ENCODE measurements around the gene TMBIM6. TPM values are rescaled to one million over a fixed set of nuclear protein-coding genes. Genes with fewer than 3 reads are reported as not detected.

The TMBIM6 gene
- total RNA-seq: 100 to 1,000 TPM; 443 to 449 TPM
- polyA plus RNA-seq: 1,008 TPM

- ChIA-PET CTCF (interaction anchor here (0.6 to 2.5 kb wide), 62 partner anchors 8 to 506 kb away, joined by 3 to 45 read pairs (median 4); partner anchors contain the start of genes NCKAP5L, PRPF40B and TROAP), POLR2A (interaction anchor here (0.5 to 2.0 kb wide), 30 partner anchors 9 to 1497 kb away, joined by 3 to 27 read pairs (median 4); partner anchors contain the start of genes BCDIN3D, COX14, DAZAP2 and FMNL3)
- peaks cover 0 to 2% (median 0%) of the 10 kb centered on the region in 5 donors for H3K9me3 Mint-ChIP-seq
- Histone ChIP-seq H3K27me3 (ENCODE audit: insufficient read depth, low read length, poor library complexity, severe bottlenecking) (no peaks in the 10 kb centered on the region), H3K27ac (ENCODE audit: low read depth, low read length) (peak within 1 kb of the TSS; percentile 99), H3K4me3 (ENCODE audit: low read length) (peak within 1 kb of the TSS; percentile 88), H3K36me3 (ENCODE audit: insufficient read depth, low read length) (peaks cover 6% of the 10 kb centered on the region), H3K4me1 (ENCODE audit: insufficient read depth, low read length) (peaks cover 43% of the 10 kb centered on the region), H3K9me3 (ENCODE audit: low read length) (no peaks in the 10 kb centered on the region)
- peaks cover 44 to 51% (median 48%) of the 10 kb centered on the region in 3 donors for H3K4me1 Mint-ChIP-seq
- H3K4me3 Mint-ChIP-seq: peak within 1 kb of the TSS; percentile 91 to 100 (median 94)
- peak; percentile 97 to 100 (median 99) for DNase-seq
- peak within 1 kb of the TSS; percentile 94 to 100 (median 99) for H3K27ac Mint-ChIP-seq
- H3K27me3 Mint-ChIP-seq: peaks cover 0 to 4% of the 10 kb centered on the region in 2 donors
- peaks cover 0 to 32% (median 0%) of the 10 kb centered on the region in 3 donors for H3K36me3 Mint-ChIP-seq
These were observed at the start of gene TMBIM6 for GRCh38 chr12:49740930-49741881. TMBIM6 (plus strand) TSS chr12:49741557; CDS start chr12:49752494, 10,937 bp downstream.

- ChIA-PET POLR2A (no interaction called here), CTCF (interaction anchor here (1.3 kb wide), 1 partner anchor 345 kb away, joined by 3 read pairs; no protein-coding TSS in a partner anchor)
- no peaks in the 10 kb centered on the region for H3K9me3 Mint-ChIP-seq
- no peak overlapping the region for H3K27ac Mint-ChIP-seq
- Histone ChIP-seq H3K4me3 (ENCODE audit: low read length) (no peak overlapping the region), H3K36me3 (ENCODE audit: insufficient read depth, low read length) (no peaks in the 10 kb centered on the region), H3K9me3 (ENCODE audit: low read length) (no peaks in the 10 kb centered on the region), H3K4me1 (ENCODE audit: insufficient read depth, low read length) (peaks cover 33% of the 10 kb centered on the region), H3K27me3 (ENCODE audit: insufficient read depth, low read length, poor library complexity, severe bottlenecking) (no peaks in the 10 kb centered on the region), H3K27ac (ENCODE audit: low read depth, low read length) (no peak overlapping the region)
- peaks cover 12 to 43% (median 25%) of the 10 kb centered on the region in 3 donors for H3K4me1 Mint-ChIP-seq
- H3K4me3 Mint-ChIP-seq: no peak overlapping the region
- no peak for DNase-seq
- no peaks in the 10 kb centered on the region for H3K36me3 Mint-ChIP-seq
- no peaks in the 10 kb centered on the region for H3K27me3 Mint-ChIP-seq
These were observed 48.5 kb upstream of the TMBIM6 start for GRCh38 chr12:49692851-49693250.

- DNase-seq: no peak
- no peaks in the 10 kb centered on the region for H3K36me3 Mint-ChIP-seq
- POLR2A ChIA-PET: no interaction called here
- H3K4me1 ChIP-seq (ENCODE audit: insufficient read depth, low read length): peaks cover 43% of the 10 kb centered on the region
- peaks cover 19 to 49% (median 30%) of the 10 kb centered on the region in 3 donors for H3K4me1 Mint-ChIP-seq
- H3K27ac Mint-ChIP-seq: no peak overlapping the region
- no peaks in the 10 kb centered on the region for H3K9me3 Mint-ChIP-seq
- no peak overlapping the region for H3K4me3 ChIP-seq (ENCODE audit: low read length)
- H3K27me3 Mint-ChIP-seq: no peaks in the 10 kb centered on the region
- H3K27ac ChIP-seq (ENCODE audit: low read depth, low read length): no peak overlapping the region
- no peaks in the 10 kb centered on the region for H3K36me3 ChIP-seq (ENCODE audit: insufficient read depth, low read length)
- H3K27me3 ChIP-seq (ENCODE audit: insufficient read depth, low read length, poor library complexity, severe bottlenecking): no peaks in the 10 kb centered on the region
- CTCF ChIA-PET: no interaction called here
- no peak overlapping the region for H3K4me3 Mint-ChIP-seq
- H3K9me3 ChIP-seq (ENCODE audit: low read length): no peaks in the 10 kb centered on the region
These were observed 47.4 kb upstream of the TMBIM6 start for GRCh38 chr12:49693931-49694444.

- Mint-ChIP-seq H3K27me3 (no peaks in the 10 kb centered on the region), H3K9me3 (no peaks in the 10 kb centered on the region), H3K4me1 (peaks cover 20 to 44% (median 35%) of the 10 kb centered on the region in 3 donors), H3K27ac (peak overlapping the region in 3 of 8 donors; percentile 2 to 52 (median 51)), H3K36me3 (no peaks in the 10 kb centered on the region), H3K4me3 (peak overlapping the region in 1 of 7 donors; percentile 10)
- Histone ChIP-seq H3K4me3 (ENCODE audit: low read length) (no peak overlapping the region), H3K4me1 (ENCODE audit: insufficient read depth, low read length) (peaks cover 33% of the 10 kb centered on the region), H3K36me3 (ENCODE audit: insufficient read depth, low read length) (no peaks in the 10 kb centered on the region), H3K27ac (ENCODE audit: low read depth, low read length) (no peak overlapping the region), H3K9me3 (ENCODE audit: low read length) (no peaks in the 10 kb centered on the region), H3K27me3 (ENCODE audit: insufficient read depth, low read length, poor library complexity, severe bottlenecking) (no peaks in the 10 kb centered on the region)
- POLR2A ChIA-PET: interaction anchor here (0.9 kb wide), 1 partner anchor 25 kb away, joined by 3 read pairs; no protein-coding TSS in a partner anchor
- CTCF ChIA-PET: interaction anchor here (1.2 to 2.1 kb wide), 3 partner anchors 10 to 24 kb away, joined by 3 to 7 read pairs (median 6); partner anchors contain the start of gene FMNL3
- DNase-seq: no peak
These were observed 44.6 kb upstream of the TMBIM6 start for GRCh38 chr12:49696723-49697122.

- Mint-ChIP-seq H3K9me3 (no peaks in the 10 kb centered on the region), H3K36me3 (no peaks in the 10 kb centered on the region), H3K27ac (peak overlapping the region in 2 of 8 donors; percentile 86 to 96), H3K4me3 (peak overlapping the region in 2 of 7 donors; percentile 9 to 35), H3K27me3 (no peaks in the 10 kb centered on the region), H3K4me1 (peaks cover 22 to 48% (median 36%) of the 10 kb centered on the region in 3 donors)
- no peaks in the 10 kb centered on the region for H3K36me3 ChIP-seq (ENCODE audit: insufficient read depth, low read length)
- no peak overlapping the region for H3K27ac ChIP-seq (ENCODE audit: low read depth, low read length)
- CTCF ChIA-PET: interaction anchor here (1.6 to 2.1 kb wide), 3 partner anchors 9 to 53 kb away, joined by 6 to 7 read pairs (median 7); partner anchors contain the start of gene FMNL3
- H3K27me3 ChIP-seq (ENCODE audit: insufficient read depth, low read length, poor library complexity, severe bottlenecking): no peaks in the 10 kb centered on the region
- H3K4me1 ChIP-seq (ENCODE audit: insufficient read depth, low read length): peaks cover 33% of the 10 kb centered on the region
- POLR2A ChIA-PET: interaction anchor here (1.0 kb wide), 1 partner anchor 24 kb away, joined by 4 read pairs; no protein-coding TSS in a partner anchor
- H3K4me3 ChIP-seq (ENCODE audit: low read length): no peak overlapping the region
- DNase-seq: no peak
- H3K9me3 ChIP-seq (ENCODE audit: low read length): no peaks in the 10 kb centered on the region
These were observed 43.5 kb upstream of the TMBIM6 start for GRCh38 chr12:49697808-49698207.

- ChIA-PET CTCF (interaction anchor here (0.8 to 1.9 kb wide), 4 partner anchors 8 to 54 kb away, joined by 3 to 7 read pairs (median 6); partner anchors contain the start of gene FMNL3), POLR2A (interaction anchor here (1.3 kb wide), 1 partner anchor 36 kb away, joined by 7 read pairs; no protein-coding TSS in a partner anchor)
- Histone ChIP-seq H3K27me3 (ENCODE audit: insufficient read depth, low read length, poor library complexity, severe bottlenecking) (no peaks in the 10 kb centered on the region), H3K36me3 (ENCODE audit: insufficient read depth, low read length) (no peaks in the 10 kb centered on the region), H3K27ac (ENCODE audit: low read depth, low read length) (no peak overlapping the region), H3K9me3 (ENCODE audit: low read length) (no peaks in the 10 kb centered on the region), H3K4me1 (ENCODE audit: insufficient read depth, low read length) (peaks cover 42% of the 10 kb centered on the region), H3K4me3 (ENCODE audit: low read length) (peak overlapping the region; percentile 33)
- H3K9me3 Mint-ChIP-seq: no peaks in the 10 kb centered on the region
- no peaks in the 10 kb centered on the region for H3K27me3 Mint-ChIP-seq
- peak in 4 of 5 donors; percentile 12 to 50 (median 34) for DNase-seq
- H3K27ac Mint-ChIP-seq: peak overlapping the region; percentile 80 to 99 (median 93)
- no peaks in the 10 kb centered on the region for H3K36me3 Mint-ChIP-seq
- H3K4me1 Mint-ChIP-seq: peaks cover 32 to 54% (median 44%) of the 10 kb centered on the region in 3 donors
- H3K4me3 Mint-ChIP-seq: peak overlapping the region; percentile 69 to 90 (median 85)
These were observed 42.5 kb upstream of the TMBIM6 start for GRCh38 chr12:49698619-49699545.

GRCh38 chr12:49702009-49702408, 39.3 kb upstream of the TMBIM6 start:
- Histone ChIP-seq H3K27ac (ENCODE audit: low read depth, low read length) (no peak overlapping the region), H3K9me3 (ENCODE audit: low read length) (no peaks in the 10 kb centered on the region), H3K27me3 (ENCODE audit: insufficient read depth, low read length, poor library complexity, severe bottlenecking) (no peaks in the 10 kb centered on the region), H3K36me3 (ENCODE audit: insufficient read depth, low read length) (no peaks in the 10 kb centered on the region), H3K4me1 (ENCODE audit: insufficient read depth, low read length) (peaks cover 64% of the 10 kb centered on the region), H3K4me3 (ENCODE audit: low read length) (no peak overlapping the region)
- ChIA-PET CTCF (interaction anchor here (2.7 to 13.9 kb wide), 4 partner anchors 32 to 79 kb away, joined by 9 to 248 read pairs (median 74); partner anchors contain the start of genes PRPF40B and TMBIM6), POLR2A (no interaction called here)
- H3K9me3 Mint-ChIP-seq: no peaks in the 10 kb centered on the region
- H3K4me1 Mint-ChIP-seq: peaks cover 52 to 76% (median 68%) of the 10 kb centered on the region in 3 donors
- no peak for DNase-seq
- H3K36me3 Mint-ChIP-seq: peaks cover 0 to 3% (median 0%) of the 10 kb centered on the region in 3 donors
- peaks cover 0 to 3% of the 10 kb centered on the region in 2 donors for H3K27me3 Mint-ChIP-seq
- peak overlapping the region in 2 of 8 donors; percentile 33 to 44 for H3K27ac Mint-ChIP-seq
- H3K4me3 Mint-ChIP-seq: no peak overlapping the region
